CD4-positive, alpha-beta T cell treated with Interferon gamma for 1 hour (primary cell): ENCODE results near the gene PHOSPHO1.

Experiments used
- DNase-seq: peaks from one replicate; pipeline ENCODE4 v3.0.0-alpha.2; 2020

Gene PHOSPHO1

DNA sequence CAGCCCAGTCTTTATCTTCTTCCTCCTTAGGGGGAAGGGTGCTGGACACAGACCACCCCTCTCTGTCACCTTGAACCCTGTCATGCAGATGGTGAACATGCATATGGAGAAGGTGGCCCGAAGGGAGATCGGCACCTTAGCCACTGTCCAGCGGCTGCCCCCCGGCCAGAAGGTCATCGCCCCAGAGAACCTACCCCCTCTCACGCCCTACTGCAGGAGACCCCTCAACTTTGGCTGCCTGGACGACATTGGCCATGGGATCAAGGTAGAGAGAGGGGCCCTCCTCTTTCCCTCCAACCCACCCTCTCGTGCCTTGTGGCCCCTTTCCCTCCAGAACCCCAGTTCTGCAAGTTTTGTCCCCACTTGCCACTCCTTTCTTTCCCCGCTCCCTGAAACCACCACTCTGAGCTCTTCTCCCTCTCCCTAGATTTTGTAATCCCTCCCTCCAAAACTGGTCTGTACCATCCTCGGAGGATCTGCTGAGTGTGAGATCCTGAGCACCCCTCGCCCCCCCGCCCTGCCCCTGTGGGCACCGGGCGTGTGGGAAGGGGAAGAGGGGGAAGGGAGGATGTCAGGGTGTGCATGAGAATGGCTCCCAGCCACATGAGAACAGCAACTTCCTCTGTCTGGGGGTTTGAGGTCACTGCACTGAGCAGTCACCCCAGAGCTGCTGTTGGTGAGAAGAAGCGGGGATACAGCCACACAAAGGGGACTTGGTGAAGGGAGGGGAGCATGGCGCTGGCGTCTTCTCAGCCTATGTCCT is 12.8 kb downstream of the PHOSPHO1 start:
- peak; percentile 85 for DNase-seq

DNA sequence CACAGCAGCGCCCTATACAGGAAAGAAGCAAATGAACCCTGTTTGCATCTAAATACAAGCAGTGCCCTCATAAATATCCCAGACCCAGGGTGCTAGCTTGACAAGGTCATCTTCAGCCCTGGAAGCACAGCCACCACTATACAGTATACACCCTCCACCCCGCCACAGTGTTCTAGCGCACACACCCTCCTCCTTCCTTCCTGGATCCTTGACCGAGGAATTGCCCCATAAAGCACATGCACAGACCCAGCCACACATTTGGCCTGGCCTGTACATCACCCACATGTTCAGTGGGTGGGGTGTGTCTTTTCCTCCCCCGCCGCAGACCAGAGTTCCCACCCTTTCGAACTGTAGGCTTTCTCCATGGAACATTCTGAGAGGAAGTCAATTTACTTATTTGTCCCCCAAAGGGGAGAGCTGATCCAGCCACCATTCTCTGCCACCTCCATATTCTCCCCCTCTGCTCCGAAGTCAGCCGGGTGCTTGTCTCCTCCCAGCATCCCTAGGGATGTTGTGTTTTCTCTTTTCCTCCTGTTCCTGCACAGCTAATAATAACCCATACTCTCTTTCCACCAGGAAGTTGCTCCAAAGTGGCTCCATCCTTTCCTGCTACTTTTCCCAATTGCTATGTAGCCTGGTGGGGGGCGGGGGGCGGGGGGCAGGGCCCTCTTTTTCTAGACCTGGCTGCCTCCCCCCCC is 13.5 kb downstream of the PHOSPHO1 start:
- DNase-seq, result no peak

DNA sequence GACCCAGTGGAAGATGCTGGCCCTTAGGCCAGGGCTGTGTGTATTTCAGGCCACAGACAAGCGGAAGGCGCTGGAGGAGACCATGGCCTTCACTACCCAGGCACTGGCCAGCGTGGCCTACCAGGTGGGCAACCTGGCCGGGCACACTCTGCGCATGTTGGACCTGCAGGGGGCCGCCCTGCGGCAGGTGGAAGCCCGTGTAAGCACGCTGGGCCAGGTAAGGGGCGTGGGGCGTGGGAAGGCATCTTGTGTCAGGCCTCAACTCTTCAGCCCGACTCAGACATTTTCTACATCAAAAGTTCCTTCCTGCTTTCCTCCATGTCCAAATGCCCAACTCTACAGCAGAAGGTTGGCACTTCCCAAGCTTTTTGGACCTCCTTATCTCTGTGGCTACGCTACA is 14.1 kb downstream of the PHOSPHO1 start:
- no peak for DNase-seq

DNA sequence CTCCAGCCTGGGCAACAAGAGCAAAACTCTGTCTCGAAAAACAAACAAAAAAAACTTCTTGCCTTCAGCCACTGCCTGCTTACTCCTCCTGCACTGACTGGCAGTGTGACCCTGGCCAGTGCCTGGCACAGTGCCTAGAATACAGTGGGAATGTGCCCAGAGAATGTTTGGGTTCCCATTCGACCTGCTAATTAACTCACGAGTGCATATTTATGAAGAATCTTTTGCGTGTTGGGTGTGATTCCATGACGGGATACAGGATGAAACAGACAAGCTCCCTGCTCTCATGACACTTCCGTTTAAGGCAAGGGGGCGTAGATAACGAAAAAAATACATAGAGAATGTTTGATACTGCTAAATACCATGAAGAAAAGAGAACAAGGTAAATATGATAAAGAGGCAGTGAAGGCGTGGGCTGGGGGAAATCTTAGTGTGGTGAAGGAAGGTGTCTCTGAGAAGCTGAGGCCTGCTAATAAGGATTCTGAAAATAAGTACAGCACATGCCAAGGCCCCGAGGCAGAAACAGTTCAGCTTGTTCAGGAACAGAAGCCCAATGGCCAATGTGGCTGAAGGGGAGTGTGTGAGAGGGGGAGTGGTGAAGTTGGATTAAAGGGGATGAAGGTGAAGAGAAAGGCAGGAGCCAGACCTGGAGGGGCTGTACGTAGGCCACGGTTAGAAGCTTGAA is 15.8 kb downstream of the PHOSPHO1 start:
- DNase-seq, result no peak

DNA sequence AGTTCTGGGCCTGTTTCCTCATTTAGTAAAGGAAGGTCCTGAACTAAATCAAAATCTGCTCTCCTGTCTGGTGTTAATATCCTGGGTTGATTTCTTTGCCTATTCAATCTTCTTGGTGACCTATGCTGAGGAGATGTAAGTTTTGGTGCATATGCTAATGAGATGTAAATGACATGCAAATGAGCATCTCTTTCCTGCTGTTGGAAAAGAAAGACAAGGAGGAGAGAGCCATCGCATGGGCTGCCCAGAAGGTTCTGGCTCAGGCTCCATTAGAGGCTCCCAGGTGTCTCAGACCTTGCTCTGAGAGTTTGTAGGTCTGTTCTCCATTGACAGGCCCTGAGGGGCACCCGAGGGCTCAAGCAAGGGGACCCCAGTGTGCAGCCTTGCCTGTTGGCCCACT is 16.7 kb downstream of the PHOSPHO1 start:
- no peak for DNase-seq

DNA sequence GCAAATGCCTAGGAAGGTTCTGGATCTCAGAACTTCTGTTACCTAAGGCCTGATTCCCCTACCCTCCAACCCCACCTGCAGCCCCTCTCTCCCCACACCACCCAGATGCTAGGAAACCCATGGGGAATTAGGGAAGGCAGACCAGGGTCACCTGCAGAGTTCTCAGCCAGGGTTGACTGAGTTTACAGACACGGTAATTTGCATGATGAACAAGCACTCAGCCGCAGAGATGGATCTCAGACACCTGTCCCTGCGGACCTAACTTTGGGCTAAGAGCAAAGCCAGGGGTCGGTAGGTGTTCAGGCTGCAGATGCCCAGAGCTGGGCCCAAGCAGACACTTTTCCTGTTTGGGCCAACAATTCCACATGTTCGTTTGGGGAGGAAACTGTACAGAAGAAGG is 17.2 kb downstream of the PHOSPHO1 start:
- DNase-seq, result no peak

DNA sequence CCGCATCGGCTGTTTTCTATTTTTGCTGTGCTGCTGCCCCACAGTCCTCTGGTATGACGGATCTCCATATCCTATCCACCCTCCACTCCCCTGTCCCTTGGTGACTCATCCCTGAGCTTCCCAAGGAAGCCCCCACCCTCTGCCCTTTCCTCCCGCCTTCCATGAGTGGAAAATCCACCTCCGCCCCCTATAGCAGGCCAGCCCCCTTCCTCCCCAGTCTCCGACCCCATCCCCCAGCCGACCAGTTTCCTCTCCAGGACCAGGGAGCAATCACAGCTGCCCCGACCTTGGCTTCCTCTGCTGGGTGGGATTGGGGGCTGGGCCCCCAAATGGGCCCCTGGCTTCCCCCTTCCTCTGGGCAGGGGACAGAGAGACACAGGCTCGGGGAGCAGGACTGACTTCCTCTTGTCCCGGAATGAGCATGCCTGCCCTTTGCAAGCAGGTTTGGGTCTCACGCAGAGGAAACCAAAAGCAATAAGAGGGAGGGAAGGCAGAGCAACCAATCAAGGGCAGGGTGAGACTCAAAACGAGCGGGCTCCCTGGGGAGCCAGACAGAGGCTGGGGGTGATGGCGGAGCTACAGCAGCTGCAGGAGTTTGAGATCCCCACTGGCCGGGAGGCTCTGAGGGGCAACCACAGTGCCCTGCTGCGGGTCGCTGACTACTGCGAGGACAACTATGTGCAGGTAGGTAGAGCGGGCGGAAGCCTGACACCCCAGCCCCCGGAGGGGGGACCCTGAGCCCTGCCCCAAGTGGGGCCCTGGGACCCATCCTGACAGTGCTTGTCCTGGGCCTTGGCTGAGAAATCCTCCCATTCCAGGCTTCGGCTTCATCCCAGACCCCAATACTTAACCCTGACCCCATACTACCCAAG is 20.2 kb downstream of the PHOSPHO1 start, which contains the start of the genes ABI3 and GNGT2:
TSS of gene ABI3 (plus strand) at position 550 of the 872 bp plus-strand sequence. CDS start at position 568, 18 bp downstream.
TSS of gene GNGT2 (minus strand) at position 417 of the 872 bp plus-strand sequence. CDS start 3,152 bp downstream, outside the sequence.
- DNase-seq, result peak; percentile 62

GRCh38 chr17:49209061-49209571 is 21.5 kb downstream of the PHOSPHO1 start:
- no peak for DNase-seq

- no peak for DNase-seq
Observed at GRCh38 chr17:49204516-49204915, 26.1 kb downstream of the PHOSPHO1 start.

- no peak for DNase-seq
Observed at GRCh38 chr17:49203796-49204195, 26.8 kb downstream of the PHOSPHO1 start.

GRCh38 chr17:49201481-49201927 is 29.1 kb downstream of the PHOSPHO1 start:
- DNase-seq, result no peak

- DNase-seq, result no peak
Observed at GRCh38 chr17:49200423-49201083, 30.0 kb downstream of the PHOSPHO1 start.

DNA sequence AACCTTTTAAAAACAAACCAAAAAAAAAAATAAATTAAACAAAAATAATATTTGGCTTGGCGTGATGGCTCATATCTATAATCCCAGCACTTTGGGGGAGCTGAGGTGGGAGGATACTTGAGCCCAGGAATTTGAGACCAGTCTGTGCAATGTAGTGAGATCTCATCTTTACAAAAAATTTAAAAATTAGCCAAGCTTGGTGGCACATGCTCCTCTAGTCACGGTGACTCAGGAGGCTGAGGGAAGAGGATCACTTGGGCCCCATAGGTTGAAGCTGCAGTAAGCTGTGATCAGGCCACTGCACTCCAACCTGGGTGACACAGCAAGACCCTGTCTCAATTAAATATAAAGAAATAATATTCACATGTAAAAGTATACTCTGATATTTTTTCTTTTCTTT is 32.4 kb downstream of the PHOSPHO1 start:
- DNase-seq, result no peak

GRCh38 chr17:49197346-49197998 is 33.1 kb downstream of the PHOSPHO1 start:
- DNase-seq, result no peak

GRCh38 chr17:49196520-49196919 is 34.1 kb downstream of the PHOSPHO1 start:
- no peak for DNase-seq

DNA sequence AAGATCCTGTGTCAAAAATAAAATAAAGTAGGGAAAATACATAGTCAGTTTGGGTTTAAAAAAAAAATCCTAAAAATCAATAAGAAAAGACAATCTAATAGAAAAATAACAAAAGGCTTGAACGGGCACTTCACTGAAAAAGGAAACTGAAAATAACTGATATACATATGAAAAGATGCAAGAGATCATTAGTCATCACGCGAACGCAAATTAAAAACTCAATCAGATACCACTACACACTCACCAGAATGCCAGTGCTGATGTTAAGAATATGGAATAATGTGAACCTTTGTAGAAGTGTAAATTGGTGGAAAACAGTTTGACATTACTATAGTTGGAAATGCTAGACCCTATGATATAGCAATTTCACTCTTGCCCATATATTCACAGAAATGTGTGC is 34.8 kb downstream of the PHOSPHO1 start:
- DNase-seq, result no peak

GRCh38 chr17:49194297-49194607 is 36.3 kb downstream of the PHOSPHO1 start:
- no peak for DNase-seq

GRCh38 chr17:49193513-49194296 is 36.9 kb downstream of the PHOSPHO1 start:
- DNase-seq, result peak; percentile 38

GRCh38 chr17:49191917-49192741 is 38.5 kb downstream of the PHOSPHO1 start:
- peak; percentile 88 for DNase-seq
